ENCODE measurements around the gene TBC1D22A. TPM values are rescaled to one million over a fixed set of nuclear protein-coding genes. Genes with fewer than 3 reads are reported as not detected.
A peak's percentile ranks its signal among the peaks of the same experiment; 100 is the strongest.

The TBC1D22A gene
- total and polyA plus RNA-seq, 8 donors, result 13.3 to 53.1 (median 21.5) TPM

DNA sequence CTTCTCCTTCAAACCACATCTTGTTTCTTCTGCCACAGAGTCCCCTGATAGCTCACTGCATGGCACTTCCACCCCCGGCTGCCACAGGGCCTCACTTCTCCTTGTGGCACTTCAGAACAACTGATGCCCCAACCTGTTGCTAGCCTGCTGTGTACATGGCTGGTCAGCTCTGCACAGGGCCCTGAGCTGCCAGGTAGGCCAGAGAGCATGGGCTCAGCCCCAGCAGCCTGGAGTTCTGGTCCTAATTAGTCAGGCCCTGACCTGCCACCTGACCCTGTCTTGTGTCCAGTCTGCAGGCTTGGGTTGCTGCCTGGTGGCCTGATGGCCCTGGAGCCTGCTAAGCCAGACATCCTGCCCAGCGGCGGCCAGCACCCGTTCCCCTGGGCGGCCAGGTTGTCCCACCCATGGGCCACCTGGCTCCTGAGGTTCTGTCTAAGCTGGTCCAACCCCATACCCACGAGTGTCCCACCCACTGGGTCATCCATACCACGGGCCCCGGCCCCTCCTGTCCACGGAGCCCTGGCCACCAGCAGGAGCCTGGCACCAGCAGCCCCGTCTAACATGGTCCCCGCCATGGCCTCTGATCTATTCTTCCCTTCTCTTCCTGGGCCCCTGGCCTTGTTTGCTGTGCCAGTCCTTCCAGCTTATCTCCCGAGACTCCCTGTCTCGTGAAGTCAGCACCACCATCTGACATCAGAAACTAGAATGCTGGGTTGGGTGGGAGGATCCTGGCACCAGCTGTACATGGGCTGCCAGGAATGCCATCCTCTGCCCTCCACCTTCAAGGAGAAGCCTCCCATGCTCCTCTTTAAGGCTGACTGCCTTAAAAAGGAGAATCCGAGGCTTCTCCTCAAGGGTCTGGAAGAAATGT is 21.3 kb upstream of the TBC1D22A start:
- WGBS, 5 donors, result 60 to 74% (median 67%) methylated on average over 12 to 14 of the region's 14 CpGs
- H3K27ac ChIP-seq, result peak overlapping the region in 3 of 5 donors; percentile 9 to 54 (median 21)
- no peaks in the 10 kb centered on the region for H3K9me3 ChIP-seq
- TF ChIP-seq POLR2A (IDR thresholded peaks at IDR 0.05) (no peak), POLR2AphosphoS5 (IDR thresholded peaks at IDR 0.05) (no peak), EP300 (IDR thresholded peaks at IDR 0.05) (no peak)
- TF ChIP-seq, protein P1, sequence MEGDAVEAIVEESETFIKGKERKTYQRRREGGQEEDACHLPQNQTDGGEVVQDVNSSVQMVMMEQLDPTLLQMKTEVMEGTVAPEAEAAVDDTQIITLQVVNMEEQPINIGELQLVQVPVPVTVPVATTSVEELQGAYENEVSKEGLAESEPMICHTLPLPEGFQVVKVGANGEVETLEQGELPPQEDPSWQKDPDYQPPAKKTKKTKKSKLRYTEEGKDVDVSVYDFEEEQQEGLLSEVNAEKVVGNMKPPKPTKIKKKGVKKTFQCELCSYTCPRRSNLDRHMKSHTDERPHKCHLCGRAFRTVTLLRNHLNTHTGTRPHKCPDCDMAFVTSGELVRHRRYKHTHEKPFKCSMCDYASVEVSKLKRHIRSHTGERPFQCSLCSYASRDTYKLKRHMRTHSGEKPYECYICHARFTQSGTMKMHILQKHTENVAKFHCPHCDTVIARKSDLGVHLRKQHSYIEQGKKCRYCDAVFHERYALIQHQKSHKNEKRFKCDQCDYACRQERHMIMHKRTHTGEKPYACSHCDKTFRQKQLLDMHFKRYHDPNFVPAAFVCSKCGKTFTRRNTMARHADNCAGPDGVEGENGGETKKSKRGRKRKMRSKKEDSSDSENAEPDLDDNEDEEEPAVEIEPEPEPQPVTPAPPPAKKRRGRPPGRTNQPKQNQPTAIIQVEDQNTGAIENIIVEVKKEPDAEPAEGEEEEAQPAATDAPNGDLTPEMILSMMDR (IDR thresholded peaks at IDR 0.05), result no peak
- no peaks in the 10 kb centered on the region for H3K27me3 ChIP-seq
- DNase-seq, result peak in 1 of 2 donors; percentile 60
- intact Hi-C loops (cut with DNase I; ENCODE audit: low total_unique reads), result no loop called here
- no peaks in the 10 kb centered on the region for H3K36me3 ChIP-seq
- no peak overlapping the region for H3K4me3 ChIP-seq
- peaks cover 38 to 68% (median 60%) of the 10 kb centered on the region in 4 donors for H3K4me1 ChIP-seq

DNA sequence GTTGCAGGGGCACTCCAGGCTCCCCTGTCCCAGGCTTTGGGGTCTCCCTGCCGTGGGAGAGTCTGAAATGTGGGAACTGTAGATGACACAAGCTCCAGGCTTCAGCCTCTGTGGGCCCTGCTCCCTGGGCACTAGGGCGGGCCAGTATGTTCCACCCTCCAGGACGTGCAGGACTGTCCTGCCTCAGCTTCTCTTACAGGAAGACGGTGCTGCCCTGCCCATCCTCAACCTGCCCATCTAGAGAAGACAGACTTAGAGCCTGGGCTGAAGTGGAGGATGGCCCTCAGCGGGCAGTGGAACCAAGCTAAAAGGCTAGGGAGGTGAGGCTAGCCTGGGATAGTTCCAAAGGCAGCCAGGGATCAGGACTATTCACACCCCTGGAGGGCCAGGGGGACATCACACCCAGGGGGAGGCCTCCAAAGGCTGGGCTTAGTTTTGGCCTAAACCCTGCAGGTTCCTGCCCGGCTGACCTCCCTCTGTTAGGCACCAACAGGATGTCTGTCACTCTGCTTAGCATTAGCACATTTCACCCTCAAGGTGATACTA is 20.4 kb upstream of the TBC1D22A start:
- H3K27ac ChIP-seq, result no peak overlapping the region

DNA sequence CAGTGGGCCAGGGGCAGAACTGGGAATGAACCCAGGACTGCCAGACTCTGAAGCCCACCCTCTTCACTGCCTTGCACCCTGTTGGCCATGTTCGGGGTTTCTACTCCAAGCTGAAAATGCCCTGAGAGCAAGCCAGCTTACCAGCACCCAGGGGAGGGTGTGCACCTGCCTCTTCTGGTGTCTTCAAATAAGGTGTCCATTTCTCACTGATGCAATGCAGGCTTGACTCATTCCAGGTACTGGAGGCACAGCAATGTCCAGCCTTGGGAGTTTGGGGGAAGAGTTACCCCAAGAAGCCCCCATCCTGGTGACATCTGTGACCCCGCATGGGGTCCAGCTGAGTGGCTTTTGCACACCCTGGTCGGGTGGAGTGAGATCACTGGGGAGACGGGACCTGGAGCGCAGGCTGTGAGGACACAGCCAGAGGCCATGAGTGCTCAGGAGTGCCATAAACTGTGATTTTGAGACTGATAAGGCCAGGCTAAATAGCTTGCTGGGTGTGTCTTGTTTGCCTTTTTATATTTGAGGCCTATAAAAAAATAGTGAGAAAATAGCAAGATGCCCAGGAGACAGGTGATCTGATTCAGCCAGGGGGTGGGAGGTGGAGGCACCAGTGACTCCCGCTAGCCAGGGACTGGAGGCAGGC is 19.8 kb upstream of the TBC1D22A start:
- no peak overlapping the region for H3K4me3 ChIP-seq
- H3K4me1 ChIP-seq, result peaks cover 25 to 56% (median 46%) of the 10 kb centered on the region in 4 donors
- peak overlapping the region in 2 of 5 donors; percentile 2 to 34 for H3K27ac ChIP-seq
- no peak for DNase-seq
- H3K27me3 ChIP-seq, result peaks cover 0 to 13% (median 0%) of the 10 kb centered on the region in 3 donors
- WGBS, 5 donors, result 53 to 63% (median 56%) methylated on average over 5 to 6 of the region's 6 CpGs
- intact Hi-C loops (cut with DNase I; ENCODE audit: low total_unique reads), result no loop called here
- H3K36me3 ChIP-seq, result no peaks in the 10 kb centered on the region
- no peaks in the 10 kb centered on the region for H3K9me3 ChIP-seq
- no peak for TF ChIP-seq EP300 (IDR thresholded peaks at IDR 0.05)
- TF ChIP-seq POLR2A (IDR thresholded peaks at IDR 0.05), result no peak
- no peak for TF ChIP-seq POLR2AphosphoS5 (IDR thresholded peaks at IDR 0.05)
- TF ChIP-seq, protein P1 (IDR thresholded peaks at IDR 0.05), result no peak

More for the DNA sequence above, 20.4 kb upstream of the TBC1D22A start:
- intact Hi-C loops (cut with DNase I; ENCODE audit: low total_unique reads), result no loop called here
- Histone ChIP-seq H3K9me3 (no peaks in the 10 kb centered on the region), H3K4me1 (peaks cover 29 to 59% (median 51%) of the 10 kb centered on the region in 4 donors), H3K36me3 (no peaks in the 10 kb centered on the region), H3K27me3 (peaks cover 0 to 7% (median 0%) of the 10 kb centered on the region in 3 donors), H3K4me3 (no peak overlapping the region)
- no peak for DNase-seq
- WGBS, 5 donors, result 77 to 89% (median 87%) methylated on average over 5 to 6 of the region's 6 CpGs
- TF ChIP-seq POLR2AphosphoS5 (IDR thresholded peaks at IDR 0.05) (no peak), EP300 (IDR thresholded peaks at IDR 0.05) (no peak), POLR2A (IDR thresholded peaks at IDR 0.05) (no peak)
- TF ChIP-seq, protein P1 (IDR thresholded peaks at IDR 0.05), result no peak

DNA sequence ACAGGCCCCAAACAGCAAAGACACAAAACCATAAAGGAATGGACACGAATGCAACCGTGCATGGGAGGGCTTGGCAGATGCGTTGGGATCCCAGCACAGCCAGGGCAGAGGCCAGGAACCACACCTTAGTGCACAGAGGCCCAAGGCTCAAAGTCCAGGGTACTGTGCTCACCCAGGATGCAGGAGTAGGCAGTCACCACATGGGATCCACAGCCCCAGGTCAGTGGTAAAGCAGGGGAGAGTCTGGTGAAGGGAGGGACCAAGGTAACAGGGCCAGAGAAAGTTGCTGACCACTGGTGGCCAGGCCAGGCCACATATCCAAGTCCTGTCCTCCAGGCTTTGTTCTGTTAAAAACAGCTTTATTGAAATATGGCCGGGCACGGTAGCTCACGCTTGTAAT is 17.9 kb upstream of the TBC1D22A start:
- Histone ChIP-seq H3K4me1 (peaks cover 18 to 54% (median 48%) of the 10 kb centered on the region in 4 donors), H3K27me3 (peaks cover 0 to 20% (median 0%) of the 10 kb centered on the region in 3 donors), H3K9me3 (no peaks in the 10 kb centered on the region), H3K27ac (peak overlapping the region in 1 of 5 donors; percentile 8), H3K36me3 (no peaks in the 10 kb centered on the region), H3K4me3 (no peak overlapping the region)
- DNase-seq, result peak; percentile 55 to 70
- 63 to 76% (median 66%) methylated on average over 6 of the region's 6 CpGs for WGBS, 5 donors
- intact Hi-C loops (cut with DNase I; ENCODE audit: low total_unique reads), result no loop called here
- no peak for TF ChIP-seq POLR2A (IDR thresholded peaks at IDR 0.05)
- TF ChIP-seq EP300 (IDR thresholded peaks at IDR 0.05), result no peak
- no peak for TF ChIP-seq POLR2AphosphoS5 (IDR thresholded peaks at IDR 0.05)
- TF ChIP-seq, protein P1 (IDR thresholded peaks at IDR 0.05), result no peak
